Measurements from ENCODE around the gene MTCP1. TPM values are rescaled to one million over a fixed set of nuclear protein-coding genes. Genes with fewer than 3 reads are reported as not detected.

The MTCP1 gene
- total and polyA plus RNA-seq, 2 donors from 2014 or later: 21.5 to 23.8 TPM

- TF ChIP-seq CTCF (IDR thresholded peaks at IDR 0.05; ENCODE audit: borderline replicate concordance, extremely low read depth, insufficient read depth): no peak
- H3K4me1 ChIP-seq (ENCODE audit: control insufficient read depth in 2 of 3, insufficient read depth in 2 of 3, low read depth in 1 of 3, low read length in 3 of 3): no peaks in the 10 kb centered on the region
- no peaks in the 10 kb centered on the region for H3K9me3 ChIP-seq (ENCODE audit: control insufficient read depth in 2 of 3, insufficient read depth in 1 of 3, low read length in 3 of 3)
- DNase-seq: no peak
- H3K9ac ChIP-seq (ENCODE audit: low read length in 3 of 3): no peak overlapping the region
- peaks cover 0 to 6% (median 0%) of the 10 kb centered on the region in 3 donors for H3K36me3 ChIP-seq (ENCODE audit: control insufficient read depth in 2 of 3, insufficient read depth in 3 of 3, low read length in 3 of 3)
- no peaks in the 10 kb centered on the region for H3K27me3 ChIP-seq (ENCODE audit: control insufficient read depth, insufficient read depth, low read length)
- no peak for FAIRE-seq
- no peak overlapping the region for H3K4me3 ChIP-seq (ENCODE audit: low read length in 3 of 3)
- H3K27ac ChIP-seq (ENCODE audit: low read depth in 2 of 2, low read length in 2 of 2): no peak overlapping the region
- intact Hi-C loops (cut with DNase I): no loop called here
These were observed 41.2 kb upstream of the MTCP1 start for GRCh38 chrX:155112171-155112570.

GRCh38 chrX:155108427-155108826, 37.5 kb upstream of the MTCP1 start:
- no peak for TF ChIP-seq CTCF (IDR thresholded peaks at IDR 0.05; ENCODE audit: borderline replicate concordance, extremely low read depth, insufficient read depth)
- Histone ChIP-seq H3K4me1 (ENCODE audit: control insufficient read depth in 2 of 3, insufficient read depth in 2 of 3, low read depth in 1 of 3, low read length in 3 of 3) (no peaks in the 10 kb centered on the region), H3K27ac (ENCODE audit: low read depth in 2 of 2, low read length in 2 of 2) (no peak overlapping the region), H3K27me3 (ENCODE audit: control insufficient read depth, insufficient read depth, low read length) (no peaks in the 10 kb centered on the region), H3K36me3 (ENCODE audit: control insufficient read depth in 2 of 3, insufficient read depth in 3 of 3, low read length in 3 of 3) (peaks cover 0 to 6% (median 0%) of the 10 kb centered on the region in 3 donors), H3K9me3 (ENCODE audit: control insufficient read depth in 2 of 3, insufficient read depth in 1 of 3, low read length in 3 of 3) (no peaks in the 10 kb centered on the region), H3K9ac (ENCODE audit: low read length in 3 of 3) (no peak overlapping the region), H3K4me3 (ENCODE audit: low read length in 3 of 3) (no peak overlapping the region)
- FAIRE-seq (no peak), DNase-seq (no peak)
- intact Hi-C loops (cut with DNase I): no loop called here

- Histone ChIP-seq H3K4me3 (ENCODE audit: low read length in 3 of 3) (no peak overlapping the region), H3K36me3 (ENCODE audit: control insufficient read depth in 2 of 3, insufficient read depth in 3 of 3, low read length in 3 of 3) (peaks cover 0 to 6% (median 0%) of the 10 kb centered on the region in 3 donors), H3K9me3 (ENCODE audit: control insufficient read depth in 2 of 3, insufficient read depth in 1 of 3, low read length in 3 of 3) (no peaks in the 10 kb centered on the region), H3K4me1 (ENCODE audit: control insufficient read depth in 2 of 3, insufficient read depth in 2 of 3, low read depth in 1 of 3, low read length in 3 of 3) (no peaks in the 10 kb centered on the region), H3K27me3 (ENCODE audit: control insufficient read depth, insufficient read depth, low read length) (no peaks in the 10 kb centered on the region), H3K9ac (ENCODE audit: low read length in 3 of 3) (no peak overlapping the region), H3K27ac (ENCODE audit: low read depth in 2 of 2, low read length in 2 of 2) (no peak overlapping the region)
- DNase-seq: no peak
- intact Hi-C loops (cut with DNase I): no loop called here
- TF ChIP-seq CTCF (IDR thresholded peaks at IDR 0.05; ENCODE audit: borderline replicate concordance, extremely low read depth, insufficient read depth): no peak
- no peak for FAIRE-seq
These were observed 35.0 kb upstream of the MTCP1 start for GRCh38 chrX:155105919-155106318.

GRCh38 chrX:155094468-155095061, 23.6 kb upstream of the MTCP1 start:
- Histone ChIP-seq H3K4me3 (ENCODE audit: low read length in 3 of 3) (no peak overlapping the region), H3K9me3 (ENCODE audit: control insufficient read depth in 2 of 3, insufficient read depth in 1 of 3, low read length in 3 of 3) (no peaks in the 10 kb centered on the region), H3K9ac (ENCODE audit: low read length in 3 of 3) (no peak overlapping the region), H3K36me3 (ENCODE audit: control insufficient read depth in 2 of 3, insufficient read depth in 3 of 3, low read length in 3 of 3) (peaks cover 0 to 3% (median 0%) of the 10 kb centered on the region in 3 donors), H3K4me1 (ENCODE audit: control insufficient read depth in 2 of 3, insufficient read depth in 2 of 3, low read depth in 1 of 3, low read length in 3 of 3) (no peaks in the 10 kb centered on the region), H3K27me3 (ENCODE audit: control insufficient read depth, insufficient read depth, low read length) (no peaks in the 10 kb centered on the region), H3K27ac (ENCODE audit: low read depth in 2 of 2, low read length in 2 of 2) (no peak overlapping the region)
- intact Hi-C loops (cut with DNase I): no loop called here
- DNase-seq (peak in 2 of 5 donors; percentile 7 to 39), FAIRE-seq (no peak)
- TF ChIP-seq CTCF (IDR thresholded peaks at IDR 0.05; ENCODE audit: borderline replicate concordance, extremely low read depth, insufficient read depth): peak; percentile 45

Measured in kidney (tissue), 14 donors.